Measurements from ENCODE around the gene CSGALNACT2. TPM values are rescaled to one million over a fixed set of nuclear protein-coding genes. Genes with fewer than 3 reads are reported as not detected.

The CSGALNACT2 gene
- total RNA-seq, 1 experiment from 2014 or later = 3.6 TPM

DNA sequence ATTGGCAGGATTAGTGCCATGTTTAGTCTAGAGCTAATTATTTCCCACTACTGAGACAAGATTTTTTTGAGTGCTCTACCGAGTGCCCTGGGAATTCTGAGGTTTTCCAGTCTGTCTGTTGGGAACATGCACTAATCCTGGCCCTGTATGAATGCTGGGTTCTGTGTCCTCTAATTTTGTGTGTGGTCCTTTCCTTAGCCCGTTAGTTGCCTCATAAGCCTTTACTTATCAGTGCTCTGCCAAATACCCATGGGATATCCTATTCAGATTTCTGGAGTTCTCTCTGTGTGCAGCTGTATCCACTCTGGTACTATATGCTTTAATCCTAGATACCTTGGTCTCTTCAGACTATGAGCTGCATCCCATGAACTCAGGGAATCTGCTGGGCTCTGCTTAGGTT lies 13.1 kb downstream of the CSGALNACT2 start:
- no TSS peak for BruUV-seq (replicated peaks)
- CTCF ChIA-PET = interaction anchor here (0.8 kb wide), 1 partner anchor 200 kb away, joined by 3 read pairs; no protein-coding TSS in a partner anchor
- no peak overlapping the region for H3K9ac ChIP-seq (ENCODE audit: low read length)

DNA sequence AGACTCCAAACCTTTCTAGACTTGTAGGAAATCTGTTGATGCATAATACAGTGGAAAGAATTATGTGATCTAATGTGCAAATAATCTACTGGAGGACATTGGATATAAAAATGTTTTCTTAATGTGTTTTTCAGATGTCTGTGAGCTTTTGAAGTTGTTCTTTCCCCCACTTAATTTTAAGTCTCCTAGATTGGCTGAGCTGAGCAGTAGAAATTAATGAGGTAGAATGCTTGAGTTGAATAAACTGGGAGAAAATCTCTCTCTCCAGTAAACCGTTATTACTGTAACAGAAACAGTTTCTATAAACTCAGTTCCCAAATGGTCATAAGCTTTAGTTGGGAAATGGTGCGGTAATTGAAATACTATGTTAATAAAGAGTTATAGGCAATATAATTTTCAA lies 15.7 kb downstream of the CSGALNACT2 start:
- no peaks in the 10 kb centered on the region for H3K4me1 ChIP-seq (ENCODE audit: insufficient read depth, low read length)
- no peak for DNase-seq
- intact Hi-C loops (cut with micrococcal nuclease) = no loop called here
- H3K4me3 ChIP-seq (ENCODE audit: low read length) = no peak overlapping the region
- H3K9ac ChIP-seq (ENCODE audit: low read length) = no peak overlapping the region
- no peaks in the 10 kb centered on the region for H3K27me3 ChIP-seq (ENCODE audit: low read length)
- no peaks in the 10 kb centered on the region for H3F3A ChIP-seq (ENCODE audit: low read length, unreplicated experiment)
- ChIA-PET POLR2A (ENCODE audit: unreplicated experiment) (no interaction called here), CTCF (interaction anchor here (0.5 kb wide), 1 partner anchor 18 kb away, joined by 3 read pairs; no protein-coding TSS in a partner anchor)
- H3K36me3 ChIP-seq (ENCODE audit: low read depth, low read length) = no peaks in the 10 kb centered on the region
- no peak overlapping the region for H3K27ac ChIP-seq (ENCODE audit: low read length)
- H4K20me1 ChIP-seq (ENCODE audit: low read length) = 0 out of 2 replicates have a peak, but pooled peaks cover 3% of the 10 kb centered on the region
- H2AFZ ChIP-seq (ENCODE audit: low read length) = no peak overlapping the region
- no peaks in the 10 kb centered on the region for H3K9me3 ChIP-seq (ENCODE audit: low read length)
- peaks cover 16% of the 10 kb centered on the region for H3K79me2 ChIP-seq (ENCODE audit: low read length)
- H3K9me2 ChIP-seq (replicated peaks; ENCODE audit: low read length) = no peaks in the 10 kb centered on the region
- TF ChIP-seq EZH2 (IDR thresholded peaks at IDR 0.05; ENCODE audit: low read length, unreplicated experiment) (no peak), EZH2phosphoT487 (IDR thresholded peaks at IDR 0.05; ENCODE audit: borderline replicate concordance, low read length) (no peak)
- TF ChIP-seq, protein P1, sequence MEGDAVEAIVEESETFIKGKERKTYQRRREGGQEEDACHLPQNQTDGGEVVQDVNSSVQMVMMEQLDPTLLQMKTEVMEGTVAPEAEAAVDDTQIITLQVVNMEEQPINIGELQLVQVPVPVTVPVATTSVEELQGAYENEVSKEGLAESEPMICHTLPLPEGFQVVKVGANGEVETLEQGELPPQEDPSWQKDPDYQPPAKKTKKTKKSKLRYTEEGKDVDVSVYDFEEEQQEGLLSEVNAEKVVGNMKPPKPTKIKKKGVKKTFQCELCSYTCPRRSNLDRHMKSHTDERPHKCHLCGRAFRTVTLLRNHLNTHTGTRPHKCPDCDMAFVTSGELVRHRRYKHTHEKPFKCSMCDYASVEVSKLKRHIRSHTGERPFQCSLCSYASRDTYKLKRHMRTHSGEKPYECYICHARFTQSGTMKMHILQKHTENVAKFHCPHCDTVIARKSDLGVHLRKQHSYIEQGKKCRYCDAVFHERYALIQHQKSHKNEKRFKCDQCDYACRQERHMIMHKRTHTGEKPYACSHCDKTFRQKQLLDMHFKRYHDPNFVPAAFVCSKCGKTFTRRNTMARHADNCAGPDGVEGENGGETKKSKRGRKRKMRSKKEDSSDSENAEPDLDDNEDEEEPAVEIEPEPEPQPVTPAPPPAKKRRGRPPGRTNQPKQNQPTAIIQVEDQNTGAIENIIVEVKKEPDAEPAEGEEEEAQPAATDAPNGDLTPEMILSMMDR (conservative IDR thresholded peaks at IDR 0.05; ENCODE audit: low read depth, low read length) = no peak
- no peak for ATAC-seq
- no peak overlapping the region for H3K4me2 ChIP-seq (ENCODE audit: low read length)
- BruUV-seq (replicated peaks) = no TSS peak

More for the DNA sequence above, 13.1 kb downstream of the CSGALNACT2 start:
- ATAC-seq (no peak), DNase-seq (no peak)
- H3K4me1 ChIP-seq (ENCODE audit: insufficient read depth, low read length) = no peaks in the 10 kb centered on the region
- H4K20me1 ChIP-seq (ENCODE audit: low read length) = 0 out of 2 replicates have a peak, but pooled peaks cover 3% of the 10 kb centered on the region
- H3K27ac ChIP-seq (ENCODE audit: low read length) = no peak overlapping the region
- no peaks in the 10 kb centered on the region for H3F3A ChIP-seq (ENCODE audit: low read length, unreplicated experiment)
- POLR2A ChIA-PET (ENCODE audit: unreplicated experiment) = no interaction called here
- intact Hi-C loops (cut with micrococcal nuclease) = no loop called here
- H3K4me3 ChIP-seq (ENCODE audit: low read length) = no peak overlapping the region
- TF ChIP-seq EZH2phosphoT487 (IDR thresholded peaks at IDR 0.05; ENCODE audit: borderline replicate concordance, low read length) (no peak), EZH2 (IDR thresholded peaks at IDR 0.05; ENCODE audit: low read length, unreplicated experiment) (no peak)
- TF ChIP-seq, protein P1 (conservative IDR thresholded peaks at IDR 0.05; ENCODE audit: low read depth, low read length) = no peak
- no peaks in the 10 kb centered on the region for H3K9me2 ChIP-seq (replicated peaks; ENCODE audit: low read length)
- H2AFZ ChIP-seq (ENCODE audit: low read length) = no peak overlapping the region
- no peaks in the 10 kb centered on the region for H3K27me3 ChIP-seq (ENCODE audit: low read length)
- H3K4me2 ChIP-seq (ENCODE audit: low read length) = no peak overlapping the region
- H3K79me2 ChIP-seq (ENCODE audit: low read length) = peaks cover 28% of the 10 kb centered on the region
- no peaks in the 10 kb centered on the region for H3K9me3 ChIP-seq (ENCODE audit: low read length)
- H3K36me3 ChIP-seq (ENCODE audit: low read depth, low read length) = no peaks in the 10 kb centered on the region

DNA sequence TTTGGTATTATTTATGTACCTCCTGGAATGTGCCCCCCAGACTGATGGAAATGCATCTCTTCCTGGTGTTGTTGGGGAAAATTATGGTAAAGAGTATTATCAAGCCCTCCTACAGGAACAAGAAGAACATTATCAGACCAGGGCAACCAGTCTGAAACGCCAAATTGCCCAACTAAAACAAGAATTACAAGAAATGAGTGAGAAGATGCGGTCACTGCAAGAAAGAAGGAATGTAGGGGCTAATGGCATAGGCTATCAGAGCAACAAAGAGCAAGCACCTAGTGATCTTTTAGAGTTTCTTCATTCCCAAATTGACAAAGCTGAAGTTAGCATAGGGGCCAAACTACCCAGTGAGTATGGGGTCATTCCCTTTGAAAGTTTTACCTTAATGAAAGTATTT lies 17.0 kb downstream of the CSGALNACT2 start:
- Histone ChIP-seq H3K9me2 (replicated peaks; ENCODE audit: low read length) (no peaks in the 10 kb centered on the region), H3K9me3 (ENCODE audit: low read length) (no peaks in the 10 kb centered on the region), H3K27me3 (ENCODE audit: low read length) (no peaks in the 10 kb centered on the region), H3K27ac (ENCODE audit: low read length) (no peak overlapping the region), H3K4me1 (ENCODE audit: insufficient read depth, low read length) (no peaks in the 10 kb centered on the region; the same call in 1 of the 2 replicates), H3K79me2 (ENCODE audit: low read length) (peaks cover 10% of the 10 kb centered on the region), H4K20me1 (ENCODE audit: low read length) (0 out of 2 replicates have a peak, but pooled peaks cover 3% of the 10 kb centered on the region), H3K4me3 (ENCODE audit: low read length) (no peak overlapping the region), H3K36me3 (ENCODE audit: low read depth, low read length) (no peaks in the 10 kb centered on the region), H3K9ac (ENCODE audit: low read length) (no peak overlapping the region), H3K4me2 (ENCODE audit: low read length) (no peak overlapping the region), H3F3A (ENCODE audit: low read length, unreplicated experiment) (no peaks in the 10 kb centered on the region), H2AFZ (ENCODE audit: low read length) (no peak overlapping the region)
- TF ChIP-seq EZH2 (IDR thresholded peaks at IDR 0.05; ENCODE audit: low read length, unreplicated experiment) (no peak), EZH2phosphoT487 (IDR thresholded peaks at IDR 0.05; ENCODE audit: borderline replicate concordance, low read length) (no peak)
- TF ChIP-seq, protein P1 (conservative IDR thresholded peaks at IDR 0.05; ENCODE audit: low read depth, low read length) = no peak
- ATAC-seq = no peak
- intact Hi-C loops (cut with micrococcal nuclease) = no loop called here
- ChIA-PET POLR2A (ENCODE audit: unreplicated experiment) (no interaction called here), CTCF (no interaction called here)
- no peak for DNase-seq
- TSS peak; percentile 52 for BruUV-seq (replicated peaks)
